Stimulated activated memory B cell treated with anti-CD40 and anti-IgM and Interleukin-4, amounts not matched to agents 10 μg/mL and 1 μg/mL and 100 μg/mL, for 72 hours (primary cell): Measurements from ENCODE around the gene STAT4.

Experiments
- ATAC-seq: fragments of 150-1000 bp; cut with Tn5 transposase; 2 replicates; pipeline ENCODE4 v1.10.0; 2021
- H3K27ac Mint-ChIP-seq: one replicate; pipeline ENCODE4 v1.8.0; 2022; ENCODE audit warnings: mild to moderate bottlenecking, mixed read lengths
- H3K27me3 Mint-ChIP-seq: one replicate; pipeline ENCODE4 v1.8.0; 2022; ENCODE audit warnings: mixed read lengths
- H3K36me3 Mint-ChIP-seq: one replicate; pipeline ENCODE4 v1.8.0; 2022; ENCODE audit warnings: mixed read lengths
- H3K4me1 Mint-ChIP-seq: one replicate; pipeline ENCODE4 v1.8.0; 2022; ENCODE audit warnings: mixed read lengths
- H3K4me3 Mint-ChIP-seq: one replicate; pipeline ENCODE4 v1.8.0; 2022; ENCODE audit warnings: mild to moderate bottlenecking, moderate library complexity, mixed read lengths
- H3K9me3 Mint-ChIP-seq: one replicate; pipeline ENCODE4 v1.8.0; 2022; ENCODE audit warnings: mixed read lengths

The STAT4 gene

DNA sequence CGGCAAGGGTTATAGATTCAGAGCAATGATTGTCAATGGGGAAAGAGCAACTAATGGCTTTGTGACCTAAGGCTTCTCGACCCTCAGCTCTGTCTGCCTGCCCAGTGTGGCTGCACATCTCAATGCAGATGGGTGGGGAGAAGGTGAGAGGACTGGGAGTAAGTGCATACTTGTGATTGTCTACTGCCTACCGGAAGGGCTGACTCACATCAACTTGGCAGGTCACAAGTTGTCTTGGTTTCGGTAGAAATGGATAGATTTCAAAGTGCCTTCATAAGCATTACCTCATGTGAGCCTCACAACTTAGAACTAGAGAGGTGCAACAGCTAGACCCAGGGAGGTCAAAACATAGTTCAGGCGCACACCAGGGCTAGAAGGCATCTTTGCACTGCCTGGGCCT is 166.2 kb downstream of the STAT4 start:
- no peak overlapping the region for H3K27ac Mint-ChIP-seq
- no peaks in the 10 kb centered on the region for H3K9me3 Mint-ChIP-seq
- peaks cover 81% of the 10 kb centered on the region for H3K36me3 Mint-ChIP-seq
- H3K4me1 Mint-ChIP-seq: peaks cover 15% of the 10 kb centered on the region
- ATAC-seq: no peak
- no peak overlapping the region for H3K4me3 Mint-ChIP-seq
- H3K27me3 Mint-ChIP-seq: no peaks in the 10 kb centered on the region

DNA sequence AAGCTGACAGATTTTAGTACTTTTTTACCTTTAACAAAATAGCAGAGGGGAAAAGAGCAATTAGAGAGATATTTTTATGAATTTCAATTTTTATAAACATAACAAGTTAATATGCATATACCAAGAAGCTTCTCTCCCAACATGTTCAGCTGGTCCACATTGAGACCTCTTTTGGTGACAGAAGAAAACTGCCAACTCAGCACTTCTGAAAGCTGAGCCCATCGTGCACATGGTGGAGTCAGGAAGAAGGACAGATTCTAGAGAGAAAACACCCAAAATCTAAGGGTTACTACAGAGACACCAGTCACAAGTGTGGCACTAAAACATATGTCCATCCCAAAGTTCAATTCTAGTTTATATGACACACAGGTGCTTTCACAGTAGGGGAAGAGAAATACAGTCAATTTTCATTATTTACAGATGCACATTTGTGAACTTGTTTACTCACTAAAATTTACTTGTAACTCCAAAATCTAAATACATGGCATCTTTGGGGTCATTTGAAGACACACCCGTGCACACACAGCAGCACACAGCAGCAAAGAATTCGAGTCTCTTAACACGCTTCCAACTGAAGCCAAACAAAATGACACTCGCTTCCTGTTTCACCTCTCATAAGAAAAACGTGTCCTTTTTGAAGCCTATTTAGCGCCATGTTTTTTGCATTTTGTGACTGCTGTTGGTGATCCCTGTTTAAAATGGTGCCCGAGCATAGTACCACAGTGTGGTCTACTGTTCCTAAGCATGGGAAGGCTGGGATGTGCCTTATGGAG is 168.3 kb downstream of the STAT4 start:
- Mint-ChIP-seq H3K4me1 (peaks cover 15% of the 10 kb centered on the region), H3K36me3 (peaks cover 85% of the 10 kb centered on the region)

DNA sequence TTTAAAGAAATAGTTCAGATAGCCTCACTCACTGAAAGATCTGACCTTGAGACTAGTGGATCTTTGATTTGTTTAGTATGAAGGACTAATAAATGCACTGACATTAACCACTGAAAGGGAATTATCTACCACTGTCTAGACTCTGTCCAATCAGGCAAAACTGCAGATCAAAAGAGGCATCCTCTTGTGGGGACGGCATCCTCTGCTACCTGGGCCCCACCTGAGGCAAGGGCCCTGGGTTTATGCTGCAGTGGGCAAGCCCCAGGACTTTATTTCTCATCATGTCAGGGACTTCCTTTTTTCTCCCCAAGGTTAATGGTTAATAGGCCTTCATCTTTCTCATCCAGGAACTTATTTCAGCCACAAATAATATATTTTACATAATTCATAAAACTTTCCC is 169.1 kb downstream of the STAT4 start:
- Mint-ChIP-seq H3K4me1 (peaks cover 15% of the 10 kb centered on the region), H3K4me3 (no peak overlapping the region), H3K27ac (peak overlapping the region; percentile 40), H3K9me3 (no peaks in the 10 kb centered on the region), H3K27me3 (no peaks in the 10 kb centered on the region), H3K36me3 (peaks cover 85% of the 10 kb centered on the region)
- no peak for ATAC-seq

More for the DNA sequence above, 168.3 kb downstream of the STAT4 start:
- ATAC-seq: no peak
- no peak overlapping the region for H3K4me3 Mint-ChIP-seq
- no peaks in the 10 kb centered on the region for H3K9me3 Mint-ChIP-seq
- peak overlapping the region; percentile 40 for H3K27ac Mint-ChIP-seq
- H3K27me3 Mint-ChIP-seq: no peaks in the 10 kb centered on the region

GRCh38 chr2:190981333-190981732 is 169.5 kb downstream of the STAT4 start:
- peak overlapping the region; percentile 40 for H3K27ac Mint-ChIP-seq
- ATAC-seq: no peak
- H3K9me3 Mint-ChIP-seq: no peaks in the 10 kb centered on the region
- H3K27me3 Mint-ChIP-seq: no peaks in the 10 kb centered on the region
- H3K36me3 Mint-ChIP-seq: peaks cover 86% of the 10 kb centered on the region
- peaks cover 15% of the 10 kb centered on the region for H3K4me1 Mint-ChIP-seq
- H3K4me3 Mint-ChIP-seq: no peak overlapping the region

- ATAC-seq: no peak
- Mint-ChIP-seq H3K27ac (peak overlapping the region; percentile 40), H3K4me3 (no peak overlapping the region), H3K9me3 (no peaks in the 10 kb centered on the region), H3K4me1 (peaks cover 15% of the 10 kb centered on the region), H3K27me3 (no peaks in the 10 kb centered on the region), H3K36me3 (peaks cover 82% of the 10 kb centered on the region)
Measured at GRCh38 chr2:190980630-190981209, 170.1 kb downstream of the STAT4 start.

GRCh38 chr2:190979906-190980629 is 170.7 kb downstream of the STAT4 start:
- H3K27ac Mint-ChIP-seq: peak overlapping the region; percentile 40
- H3K36me3 Mint-ChIP-seq: peaks cover 82% of the 10 kb centered on the region
- H3K9me3 Mint-ChIP-seq: no peaks in the 10 kb centered on the region
- no peak overlapping the region for H3K4me3 Mint-ChIP-seq
- H3K27me3 Mint-ChIP-seq: no peaks in the 10 kb centered on the region
- peaks cover 15% of the 10 kb centered on the region for H3K4me1 Mint-ChIP-seq
- no peak for ATAC-seq
